Measurements from ENCODE around the gene UNC5C. TPM values are rescaled to one million over a fixed set of nuclear protein-coding genes. Genes with fewer than 3 reads are reported as not detected.

UNC5C gene
- total RNA-seq, 1 donor from 2014 or later: 15.5 TPM

DNA sequence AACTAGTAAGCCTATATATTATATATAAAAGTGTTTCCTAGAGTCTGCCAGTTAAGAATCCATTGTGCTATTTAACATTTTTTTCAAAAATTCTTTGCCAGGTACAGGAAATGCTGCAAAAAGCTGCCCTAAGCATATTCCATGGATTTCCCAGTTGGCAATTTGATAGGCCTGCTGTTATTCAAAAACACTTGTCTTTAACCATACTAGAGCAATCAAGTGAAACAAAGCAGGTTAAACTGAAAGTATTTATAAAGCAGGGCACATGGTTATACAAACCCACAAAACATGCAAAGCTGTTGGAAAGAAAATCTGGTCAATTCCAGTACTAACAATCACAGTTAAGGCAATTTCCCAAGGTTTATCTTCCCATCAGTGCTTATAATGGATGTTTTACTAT, 159.9 kb downstream of the UNC5C start:
- no peak overlapping the region for H3K27ac Mint-ChIP-seq (ENCODE audit: unreplicated experiment)
- H3K9me3 Mint-ChIP-seq (ENCODE audit: low read depth): no peaks in the 10 kb centered on the region
- no peak for TF ChIP-seq CTCF (IDR thresholded peaks at IDR 0.05)
- H3K36me3 Mint-ChIP-seq (ENCODE audit: low read depth): no peaks in the 10 kb centered on the region
- no peaks in the 10 kb centered on the region for H3K27me3 Mint-ChIP-seq (ENCODE audit: low read depth)
- no peak for DNase-seq (ENCODE audit: low spot score)
- peaks cover 24% of the 10 kb centered on the region for H3K4me1 Mint-ChIP-seq (ENCODE audit: low read depth)
- no peak overlapping the region for H3K4me3 Mint-ChIP-seq (ENCODE audit: unreplicated experiment)

DNA sequence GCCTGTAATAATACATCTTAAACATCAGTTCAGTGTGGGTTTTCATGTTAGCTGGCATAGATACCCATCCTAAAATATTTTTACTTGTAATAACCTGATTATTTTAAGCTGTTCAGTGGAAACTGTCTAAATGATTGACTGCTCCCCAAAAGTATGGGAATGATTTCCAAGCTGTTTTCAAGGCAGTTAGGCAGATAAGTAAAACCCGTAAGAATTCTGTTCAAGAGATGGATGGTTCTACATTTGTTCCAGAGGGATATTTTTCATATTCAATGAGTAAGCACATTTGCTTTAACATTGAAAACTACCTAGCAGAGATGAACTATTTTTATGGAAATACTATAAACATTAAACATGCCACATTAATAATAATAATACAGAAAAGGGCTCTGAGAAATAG, 161.1 kb downstream of the UNC5C start:
- DNase-seq (ENCODE audit: low spot score): no peak
- Mint-ChIP-seq H3K4me3 (ENCODE audit: unreplicated experiment) (no peak overlapping the region), H3K4me1 (ENCODE audit: low read depth) (peaks cover 14% of the 10 kb centered on the region)

GRCh38 chr4:95386410-95386809, 162.4 kb downstream of the UNC5C start:
- no peak for DNase-seq (ENCODE audit: low spot score)
- no peak overlapping the region for H3K4me3 Mint-ChIP-seq (ENCODE audit: unreplicated experiment)
- H3K27me3 Mint-ChIP-seq (ENCODE audit: low read depth): no peaks in the 10 kb centered on the region
- no peaks in the 10 kb centered on the region for H3K36me3 Mint-ChIP-seq (ENCODE audit: low read depth)
- peaks cover 14% of the 10 kb centered on the region for H3K4me1 Mint-ChIP-seq (ENCODE audit: low read depth)
- H3K9me3 Mint-ChIP-seq (ENCODE audit: low read depth): no peaks in the 10 kb centered on the region
- no peak for TF ChIP-seq CTCF (IDR thresholded peaks at IDR 0.05)
- no peak overlapping the region for H3K27ac Mint-ChIP-seq (ENCODE audit: unreplicated experiment)

More for the DNA sequence above, 161.1 kb downstream of the UNC5C start:
- no peak for TF ChIP-seq CTCF (IDR thresholded peaks at IDR 0.05)
- no peaks in the 10 kb centered on the region for H3K9me3 Mint-ChIP-seq (ENCODE audit: low read depth)
- no peaks in the 10 kb centered on the region for H3K36me3 Mint-ChIP-seq (ENCODE audit: low read depth)
- no peaks in the 10 kb centered on the region for H3K27me3 Mint-ChIP-seq (ENCODE audit: low read depth)
- H3K27ac Mint-ChIP-seq (ENCODE audit: unreplicated experiment): no peak overlapping the region

DNA sequence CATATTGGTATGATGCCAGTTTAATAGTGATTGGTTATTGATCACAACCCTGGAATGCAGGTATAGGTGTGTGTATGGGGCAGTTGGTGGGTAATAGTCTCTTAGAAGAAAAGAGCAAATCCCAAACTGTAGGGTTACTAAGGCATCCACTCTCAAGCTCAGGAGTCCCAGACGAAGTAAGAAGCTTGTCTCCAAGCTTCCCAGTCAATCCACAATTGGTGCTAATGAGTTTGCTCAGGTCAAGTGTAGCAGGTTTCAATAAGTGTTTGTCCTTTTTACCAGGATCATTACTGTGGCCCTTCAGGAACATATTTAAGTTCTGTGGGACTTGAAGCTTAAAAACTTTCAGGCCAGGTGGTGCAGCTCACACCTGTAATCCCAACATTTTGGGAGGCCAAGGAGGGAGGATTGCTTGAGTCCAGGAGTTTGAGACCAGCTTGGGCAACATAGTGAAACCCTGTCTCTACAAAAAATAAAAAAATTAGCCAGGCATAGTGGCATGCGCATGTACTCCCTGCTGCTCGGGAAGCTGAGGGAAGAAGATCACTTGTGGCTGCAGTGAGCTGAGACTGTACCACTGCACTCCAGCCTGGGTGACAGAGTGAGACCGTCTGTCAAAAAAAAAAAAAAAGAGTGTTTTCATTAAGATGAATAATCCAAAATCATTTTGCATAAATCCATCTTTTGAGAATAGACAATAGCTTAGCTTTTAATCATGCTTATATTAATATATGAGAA, 166.8 kb downstream of the UNC5C start:
- peaks cover 6% of the 10 kb centered on the region for H3K4me1 Mint-ChIP-seq (ENCODE audit: low read depth)
- no peak for DNase-seq (ENCODE audit: low spot score)
- no peak overlapping the region for H3K27ac Mint-ChIP-seq (ENCODE audit: unreplicated experiment)
- no peaks in the 10 kb centered on the region for H3K36me3 Mint-ChIP-seq (ENCODE audit: low read depth)
- H3K9me3 Mint-ChIP-seq (ENCODE audit: low read depth): no peaks in the 10 kb centered on the region
- H3K4me3 Mint-ChIP-seq (ENCODE audit: unreplicated experiment): no peak overlapping the region
- TF ChIP-seq CTCF (IDR thresholded peaks at IDR 0.05): no peak
- no peaks in the 10 kb centered on the region for H3K27me3 Mint-ChIP-seq (ENCODE audit: low read depth)

DNA sequence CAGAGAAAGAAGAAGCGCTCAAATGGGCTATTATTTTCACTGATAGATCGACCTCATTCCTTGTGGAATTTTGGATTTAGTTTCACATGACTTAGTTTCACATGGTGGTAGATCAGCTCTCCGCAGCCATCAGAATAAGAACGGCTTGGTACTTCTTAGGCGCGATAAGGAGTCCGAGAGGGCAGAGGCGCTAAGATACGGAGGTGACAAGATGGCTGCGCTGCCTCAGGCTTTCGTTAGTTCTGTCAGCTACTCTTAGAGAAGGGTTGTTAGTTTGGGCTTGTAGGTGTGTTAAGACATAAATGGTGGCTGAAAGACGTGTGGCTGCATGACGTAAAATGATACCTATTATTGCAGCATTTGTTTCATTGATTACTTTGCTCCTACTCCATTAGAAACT, 169.1 kb downstream of the UNC5C start:
- H3K27me3 Mint-ChIP-seq (ENCODE audit: low read depth): no peaks in the 10 kb centered on the region
- no peaks in the 10 kb centered on the region for H3K4me1 Mint-ChIP-seq (ENCODE audit: low read depth)
- H3K9me3 Mint-ChIP-seq (ENCODE audit: low read depth): no peaks in the 10 kb centered on the region
- no peak overlapping the region for H3K27ac Mint-ChIP-seq (ENCODE audit: unreplicated experiment)
- H3K36me3 Mint-ChIP-seq (ENCODE audit: low read depth): no peaks in the 10 kb centered on the region
- no peak for TF ChIP-seq CTCF (IDR thresholded peaks at IDR 0.05)
- no peak overlapping the region for H3K4me3 Mint-ChIP-seq (ENCODE audit: unreplicated experiment)
- DNase-seq (ENCODE audit: low spot score): no peak
